Subcutaneous adipose tissue (tissue), 4 donors: ENCODE results near the gene STAB1. TPM values are rescaled to one million over a fixed set of nuclear protein-coding genes. Genes with fewer than 3 reads are reported as not detected.

Experiments used
- CTCF ChIP-seq: fragments of 450-650 bp; IDR thresholded peaks from one replicate; pipeline ENCODE4 v1.5.1; 2016; ENCODE audit warnings: low read depth, mild to moderate bottlenecking, control low read depth, antibody characterized with exemption, moderate library complexity
- total RNA-seq, 4 donors: library from RNA; depleted of rRNA; stranded (reverse); fragments of >200 nt; gene quantifications; one replicate each; pipeline ENCODE4 v1.1.0, GENCODE V29; 2016

Gene STAB1
- total RNA-seq, 4 donors from 2014 or later, result 147 to 268 (median 218) TPM

- no peak for TF ChIP-seq CTCF
Measured at GRCh38 chr3:52520141-52520667, 25.1 kb downstream of the STAB1 start.

GRCh38 chr3:52520716-52521487, 25.8 kb downstream of the STAB1 start:
- TF ChIP-seq CTCF, result no peak

- TF ChIP-seq CTCF, result no peak
Measured at GRCh38 chr3:52521488-52521824, 26.3 kb downstream of the STAB1 start.

- TF ChIP-seq CTCF, result no peak
Measured at GRCh38 chr3:52521881-52522650, 26.9 kb downstream of the STAB1 start.

DNA sequence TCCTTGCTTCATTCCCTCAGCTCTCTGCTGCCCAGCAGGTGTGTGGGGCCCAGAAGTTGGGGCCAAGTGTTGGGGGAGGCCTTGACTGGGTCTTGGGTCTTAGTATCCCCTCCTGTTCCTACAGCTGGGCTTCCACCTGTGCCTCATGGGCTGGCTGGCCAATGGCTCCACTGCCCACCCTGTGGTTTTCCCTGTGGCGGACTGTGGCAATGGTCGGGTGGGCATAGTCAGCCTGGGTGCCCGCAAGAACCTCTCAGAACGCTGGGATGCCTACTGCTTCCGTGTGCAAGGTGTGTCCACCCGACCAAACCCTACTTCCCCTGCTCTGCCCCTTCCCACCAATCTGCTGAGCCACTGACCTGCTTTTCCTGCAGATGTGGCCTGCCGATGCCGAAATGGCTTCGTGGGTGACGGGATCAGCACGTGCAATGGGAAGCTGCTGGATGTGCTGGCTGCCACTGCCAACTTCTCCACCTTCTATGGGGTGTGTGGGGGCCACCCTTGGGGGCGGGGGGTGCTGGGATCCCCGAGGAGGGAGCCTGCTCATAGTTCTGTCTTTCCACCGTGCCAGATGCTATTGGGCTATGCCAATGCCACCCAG, 27.6 kb downstream of the STAB1 start:
- TF ChIP-seq CTCF, result no peak

DNA sequence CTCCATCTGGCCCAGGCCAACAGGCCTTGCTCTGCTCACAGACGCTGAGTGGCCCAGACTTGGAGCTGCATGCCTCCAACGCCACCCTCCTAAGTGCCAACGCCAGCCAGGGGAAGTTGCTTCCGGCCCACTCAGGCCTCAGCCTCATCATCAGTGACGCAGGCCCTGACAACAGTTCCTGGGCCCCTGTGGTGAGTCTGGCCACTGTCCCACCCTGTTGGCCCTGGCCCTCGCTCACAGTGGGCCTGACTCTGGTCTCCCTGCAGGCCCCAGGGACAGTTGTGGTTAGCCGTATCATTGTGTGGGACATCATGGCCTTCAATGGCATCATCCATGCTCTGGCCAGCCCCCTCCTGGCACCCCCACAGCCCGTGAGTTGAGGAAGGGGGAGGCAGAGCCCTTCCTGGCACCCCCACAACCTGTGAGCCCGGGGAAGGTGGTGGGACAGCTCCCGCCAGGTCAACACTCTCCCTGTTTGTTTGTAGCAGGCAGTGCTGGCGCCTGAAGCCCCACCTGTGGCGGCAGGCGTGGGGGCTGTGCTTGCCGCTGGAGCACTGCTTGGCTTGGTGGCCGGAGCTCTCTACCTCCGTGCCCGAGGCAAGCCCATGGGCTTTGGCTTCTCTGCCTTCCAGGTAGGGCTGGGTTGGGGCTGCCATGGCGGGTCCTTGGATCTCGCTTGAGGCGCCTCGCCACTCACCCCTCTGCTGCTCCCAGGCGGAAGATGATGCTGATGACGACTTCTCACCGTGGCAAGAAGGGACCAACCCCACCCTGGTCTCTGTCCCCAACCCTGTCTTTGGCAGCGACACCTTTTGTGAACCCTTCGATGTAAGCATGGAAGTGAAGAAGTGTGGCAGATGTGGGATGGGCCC, 28.5 kb downstream of the STAB1 start:
- TF ChIP-seq CTCF, result no peak
